IPS-NIHi7 (cell line): ENCODE results near the gene LONRF3.

Experiments used
- DNase-seq: peaks from one replicate; pipeline ENCODE4 v3.0.0; 2012; ENCODE audit warnings: mixed read lengths; ENCODE audit errors: extremely low spot score

LONRF3 gene

DNA sequence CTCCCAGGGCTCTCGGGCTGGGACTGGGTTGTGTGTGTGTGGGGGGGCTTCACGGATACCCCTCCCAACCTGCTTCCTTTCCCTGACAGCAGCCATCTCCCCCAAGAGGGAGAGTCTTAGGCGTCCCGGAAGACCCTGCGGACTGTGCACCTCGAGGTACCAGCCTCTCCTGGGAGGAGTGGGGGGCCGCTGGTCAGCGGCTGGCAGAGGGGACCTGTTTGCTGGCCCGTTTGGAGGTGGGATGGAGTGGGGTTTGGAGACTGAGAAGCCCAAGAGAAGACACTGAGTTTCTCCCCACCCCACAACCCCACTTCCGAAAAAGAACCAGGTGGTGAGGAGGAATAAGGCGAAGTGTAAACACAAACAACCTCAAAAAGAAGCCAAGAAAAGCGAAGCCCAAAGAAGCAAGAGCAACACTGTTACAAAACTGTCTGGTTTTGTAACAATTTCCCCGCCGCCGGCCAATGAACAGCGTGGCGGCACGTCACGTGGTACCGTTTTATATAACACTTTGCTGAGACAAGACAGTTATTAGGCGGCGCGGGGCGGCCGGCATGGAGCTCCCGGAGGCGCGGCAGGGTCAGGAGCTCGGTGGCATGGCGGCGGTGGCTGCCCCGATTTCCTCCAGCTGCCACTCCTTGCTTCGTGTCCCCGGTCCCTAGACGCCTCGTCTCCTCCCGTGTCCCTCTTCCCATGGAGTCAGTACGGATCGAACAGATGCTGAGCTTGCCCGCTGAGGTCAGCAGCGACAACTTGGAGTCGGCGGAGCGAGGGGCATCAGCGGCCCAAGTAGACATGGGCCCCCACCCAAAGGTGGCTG is at the start of gene LONRF3:
LONRF3 (plus strand) TSS at position 531 of the 820 bp plus-strand sequence; CDS start at position 694, 163 bp downstream.
- no peak for DNase-seq

DNA sequence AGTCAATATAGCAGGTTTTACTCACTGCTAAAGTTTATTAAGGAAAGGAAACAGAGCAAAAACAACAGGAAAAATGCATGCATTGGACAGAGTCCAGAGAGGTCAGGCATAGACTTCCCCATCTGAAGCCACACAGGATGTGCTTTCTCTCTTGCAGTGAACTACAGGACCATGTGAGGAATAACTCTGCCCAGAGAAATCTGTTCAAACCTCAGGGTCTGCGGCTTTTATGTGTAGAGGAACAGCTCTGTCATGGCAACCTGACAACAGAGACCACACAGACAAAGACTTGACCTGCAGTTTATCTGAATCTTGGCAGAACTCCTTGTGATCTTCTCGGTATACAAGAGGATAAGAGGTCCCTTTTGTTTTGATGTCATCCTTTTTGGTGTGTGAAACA is 46.3 kb upstream of the LONRF3 start:
- DNase-seq, result no peak

DNA sequence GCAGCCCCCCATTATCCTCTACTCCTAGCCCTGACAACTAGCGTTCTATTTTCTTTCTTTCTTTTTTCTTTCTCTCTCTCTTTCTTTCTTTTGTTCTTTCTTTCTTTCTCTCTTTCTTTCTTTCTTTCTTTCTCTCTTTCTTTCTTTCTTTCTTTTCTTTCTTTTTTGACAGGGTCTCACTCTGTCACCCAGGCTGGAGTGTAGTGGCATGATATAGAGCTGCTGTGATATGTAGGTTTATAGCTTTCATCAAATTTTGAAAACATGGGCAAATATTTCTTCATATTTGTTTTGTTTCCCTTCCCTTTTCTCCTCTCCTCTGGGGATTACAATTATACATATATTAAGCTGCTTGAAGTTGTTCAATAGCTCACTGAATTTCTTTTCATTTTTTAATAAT is 39.1 kb upstream of the LONRF3 start:
- DNase-seq, result no peak

DNA sequence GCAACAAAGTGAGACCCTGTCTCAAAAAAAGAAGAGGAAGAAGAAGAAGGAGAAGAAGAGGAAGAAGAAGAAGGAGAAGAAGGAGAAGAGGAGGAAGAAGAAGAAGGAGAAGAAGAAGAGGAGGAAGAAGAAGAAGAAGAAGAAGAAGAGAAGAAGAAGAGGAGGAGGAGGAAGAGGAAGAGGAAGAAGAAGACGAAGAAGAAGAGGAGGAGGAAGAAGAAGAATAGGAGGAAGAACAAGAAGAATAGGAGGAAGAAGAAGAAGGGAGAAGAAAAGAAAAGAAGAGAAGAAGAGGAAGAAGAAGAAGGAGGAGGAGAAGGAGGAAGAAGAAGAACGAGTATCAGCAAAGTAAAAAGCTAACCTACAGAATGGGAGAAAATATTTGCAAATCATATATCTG is 33.3 kb upstream of the LONRF3 start:
- DNase-seq, result no peak

DNA sequence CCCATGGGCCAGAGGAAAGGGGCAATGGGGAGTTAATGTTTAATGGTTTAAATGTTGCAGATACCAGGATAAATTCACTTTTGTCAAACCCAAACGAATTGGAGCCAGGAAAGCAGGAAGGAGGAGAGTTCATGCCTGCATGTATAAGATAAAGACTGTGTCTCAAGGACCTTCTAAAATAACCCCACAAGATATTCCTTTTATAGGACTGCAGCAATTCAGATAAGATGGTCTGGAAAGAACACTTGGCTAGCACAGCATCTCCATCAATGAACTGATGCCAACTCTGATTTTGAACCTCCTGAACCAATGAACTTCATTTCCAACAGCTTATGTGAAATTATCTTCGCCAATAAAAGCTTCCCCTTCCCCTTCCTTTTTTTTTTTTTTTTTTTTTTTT is 31.3 kb upstream of the LONRF3 start:
- no peak for DNase-seq

DNA sequence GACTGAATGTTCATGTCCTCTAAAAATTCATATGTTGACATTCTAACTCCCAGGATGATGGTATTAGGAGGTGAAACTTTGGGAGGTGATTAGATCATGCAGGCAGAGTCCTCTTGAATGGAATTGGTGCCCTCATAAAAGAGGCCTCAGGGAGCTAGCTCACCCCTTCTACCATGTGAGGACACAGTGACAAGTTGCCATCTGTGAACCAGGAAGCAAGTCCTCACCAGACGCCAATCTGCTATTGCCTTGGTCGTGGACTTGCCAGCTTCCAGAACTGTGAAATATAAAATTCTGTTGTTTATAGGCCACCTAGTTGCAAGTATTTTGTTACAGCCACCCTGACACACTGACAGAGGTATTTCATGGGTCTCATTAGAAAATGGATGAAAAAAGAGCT is 28.5 kb upstream of the LONRF3 start:
- DNase-seq, result no peak

DNA sequence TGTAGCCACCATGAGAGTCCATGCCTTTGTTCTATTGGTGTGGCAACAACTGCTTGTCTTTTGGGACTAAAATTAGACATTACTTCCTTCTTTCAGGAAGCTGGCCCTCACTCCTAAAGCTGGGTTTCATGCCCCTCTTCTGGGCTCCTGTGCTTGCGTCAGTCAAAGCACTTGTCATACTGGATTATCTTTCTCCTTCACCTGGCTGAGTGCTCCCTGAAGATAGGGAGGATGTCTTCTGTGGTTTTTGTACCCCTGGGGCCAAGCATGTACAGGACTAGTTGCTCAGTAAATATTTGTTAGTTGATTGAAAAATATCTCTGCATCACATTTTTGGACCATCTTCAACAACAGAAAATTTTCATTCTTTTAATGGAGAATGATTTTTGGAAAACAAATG is 26.1 kb upstream of the LONRF3 start:
- no peak for DNase-seq

DNA sequence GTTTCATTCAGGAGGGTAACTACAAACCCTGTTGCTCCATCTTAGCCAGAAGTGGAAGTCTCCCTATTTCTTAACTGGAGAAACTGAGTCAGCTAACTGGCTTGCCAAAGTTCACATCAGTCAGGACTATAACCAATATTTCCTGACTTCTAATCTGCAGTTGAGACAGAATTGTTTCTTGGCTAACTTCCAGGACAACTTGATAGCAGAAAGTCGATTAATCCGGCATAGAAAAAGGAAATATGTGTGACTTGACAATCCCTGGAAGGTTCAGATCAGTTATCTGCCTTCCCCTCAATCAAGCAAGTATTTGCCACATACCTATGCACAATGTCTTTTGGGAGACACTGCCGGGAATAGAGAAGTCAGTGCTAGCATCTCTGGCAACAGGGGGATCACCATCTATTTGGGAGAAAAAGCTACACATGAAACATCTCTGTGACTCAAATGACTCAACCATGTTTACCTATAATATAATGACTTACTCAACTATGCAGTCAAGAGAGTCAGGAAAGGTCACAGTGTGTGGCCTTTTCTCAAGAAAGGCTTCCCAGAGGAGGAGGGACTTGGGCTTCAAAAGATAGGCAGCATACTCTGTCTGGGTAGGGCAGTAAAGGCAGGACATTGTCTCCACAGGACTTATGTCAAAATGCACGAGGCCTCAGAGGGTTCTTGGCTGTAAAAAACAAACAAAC is 12.4 kb upstream of the LONRF3 start:
- no peak for DNase-seq

DNA sequence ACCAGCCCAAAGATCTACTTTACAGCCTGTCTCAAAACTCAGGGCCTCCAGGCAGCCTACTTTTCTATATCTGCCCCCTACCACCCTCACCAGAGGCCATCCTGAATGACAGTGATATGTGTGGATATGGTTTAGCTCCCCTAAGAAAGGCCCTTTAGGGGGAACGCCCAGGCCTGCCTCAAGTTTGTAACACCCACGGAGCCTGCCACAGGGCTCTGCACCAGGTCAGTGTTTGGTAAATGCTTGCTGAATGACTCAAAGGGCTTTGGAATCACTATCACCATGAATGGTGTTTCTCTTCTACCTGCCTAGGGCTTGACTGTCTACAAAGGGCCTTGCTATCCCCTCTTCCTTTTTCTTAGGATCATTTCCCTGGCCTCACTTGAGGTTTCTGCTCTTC is 11.3 kb upstream of the LONRF3 start:
- no peak for DNase-seq

DNA sequence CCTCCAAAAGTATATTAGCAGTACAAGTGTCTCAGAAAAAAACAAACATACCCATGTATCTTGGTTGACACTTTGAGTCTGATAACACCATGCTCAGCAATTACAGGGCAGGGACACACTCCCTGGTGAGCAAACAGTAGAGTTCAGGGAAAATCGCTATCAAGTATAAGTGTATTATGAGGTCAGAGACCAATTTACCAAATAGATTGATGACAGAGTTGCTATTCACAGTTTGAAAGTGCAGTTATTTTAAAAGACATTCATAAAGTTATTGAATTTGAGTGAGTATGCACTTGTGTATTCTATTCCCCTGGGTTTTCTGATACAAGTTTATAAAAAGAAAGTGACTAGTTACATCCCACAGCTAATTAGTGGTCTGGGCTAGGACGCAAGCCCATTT is 10.2 kb upstream of the LONRF3 start:
- no peak for DNase-seq

DNA sequence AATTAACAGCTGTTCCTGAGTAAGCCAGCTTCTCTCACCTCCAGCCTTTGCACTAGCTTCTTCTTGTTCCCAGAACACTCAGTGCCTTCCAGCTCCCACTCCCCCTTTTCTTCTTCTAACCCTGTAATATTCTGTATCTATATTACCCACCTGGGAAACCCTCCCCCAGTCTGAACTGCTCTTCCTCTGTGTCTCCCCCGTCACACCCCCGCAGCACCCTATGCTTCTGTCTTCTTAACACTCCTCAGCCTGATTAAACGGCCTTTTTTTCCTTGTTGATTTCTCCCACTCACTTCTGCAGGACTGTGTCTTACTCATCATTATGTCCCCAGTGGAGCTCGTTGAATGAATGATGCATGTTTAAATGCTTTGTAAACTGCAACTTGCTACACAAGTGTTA is 9.0 kb upstream of the LONRF3 start:
- no peak for DNase-seq

DNA sequence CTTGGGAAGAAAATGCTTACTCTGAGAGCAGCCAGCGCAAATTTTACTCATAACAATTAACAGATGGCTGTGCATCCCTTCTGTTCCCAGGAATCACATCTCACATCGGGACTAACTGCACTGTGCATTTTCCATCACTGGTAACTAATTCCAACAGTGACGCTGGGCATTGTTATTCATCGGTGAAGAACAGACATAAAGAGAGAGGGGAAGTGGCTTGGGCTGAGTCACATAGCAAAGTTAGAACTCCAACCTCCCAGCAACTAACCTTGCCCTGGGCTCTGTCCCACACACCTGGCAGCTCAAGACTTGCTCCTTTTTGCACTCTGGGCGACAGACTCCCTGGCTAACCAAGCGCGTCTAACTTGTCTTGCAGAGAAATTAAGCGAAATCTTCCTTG is 6.4 kb upstream of the LONRF3 start:
- DNase-seq, result no peak

DNA sequence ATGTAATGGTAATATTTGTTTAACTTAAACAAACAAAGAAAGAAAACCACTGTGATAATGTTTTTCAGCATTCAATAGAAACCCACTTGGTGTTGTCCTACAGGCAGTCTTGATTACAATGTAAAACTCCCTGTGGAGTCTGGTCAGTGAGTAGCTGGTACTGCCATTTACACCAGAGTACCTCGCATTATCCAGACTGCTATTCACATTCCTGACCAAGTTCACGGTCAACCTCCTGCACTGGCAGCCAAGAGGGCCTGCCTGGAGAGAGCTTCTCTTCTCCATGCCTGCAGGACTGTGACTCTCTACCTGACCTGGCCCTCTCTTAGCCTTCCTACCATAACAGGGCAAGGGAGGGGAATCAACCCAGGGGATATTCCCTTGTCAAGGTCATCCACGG is 2.9 kb upstream of the LONRF3 start:
- DNase-seq, result no peak

DNA sequence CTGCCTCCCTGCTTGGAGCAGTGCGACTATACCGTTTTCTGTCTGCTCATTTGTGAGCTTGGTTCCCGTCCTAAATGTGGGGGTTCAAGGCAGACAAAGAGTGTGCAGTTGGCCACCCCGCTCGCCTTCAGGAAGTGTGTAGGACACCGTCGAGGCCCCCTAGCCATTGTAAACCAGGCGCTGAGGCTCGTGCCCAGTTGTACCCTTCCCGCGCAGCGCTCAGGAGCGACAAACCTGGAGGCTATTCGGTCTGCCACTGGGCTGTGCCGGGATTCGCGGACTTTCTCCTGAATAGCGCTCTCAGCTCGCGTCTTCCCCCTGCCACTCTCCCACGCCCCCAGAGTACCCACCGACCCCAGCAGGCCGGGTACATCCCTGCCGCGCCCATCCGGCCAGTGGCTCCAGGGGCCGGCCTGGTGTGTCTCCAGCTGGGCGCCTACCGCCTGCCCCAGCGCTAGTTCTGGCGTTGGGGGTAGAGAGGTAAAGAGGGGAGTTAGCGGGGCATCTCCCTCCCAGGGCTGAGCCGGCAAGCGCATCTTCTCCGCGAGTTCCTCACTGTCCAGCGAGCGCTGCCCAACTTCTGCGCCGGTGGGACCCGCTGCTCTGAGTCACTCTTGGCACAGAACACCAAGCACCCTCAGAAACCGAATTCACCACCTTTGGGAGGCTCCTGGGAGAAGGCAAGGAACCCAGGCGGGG is 880 bp upstream of the LONRF3 start:
- no peak for DNase-seq

DNA sequence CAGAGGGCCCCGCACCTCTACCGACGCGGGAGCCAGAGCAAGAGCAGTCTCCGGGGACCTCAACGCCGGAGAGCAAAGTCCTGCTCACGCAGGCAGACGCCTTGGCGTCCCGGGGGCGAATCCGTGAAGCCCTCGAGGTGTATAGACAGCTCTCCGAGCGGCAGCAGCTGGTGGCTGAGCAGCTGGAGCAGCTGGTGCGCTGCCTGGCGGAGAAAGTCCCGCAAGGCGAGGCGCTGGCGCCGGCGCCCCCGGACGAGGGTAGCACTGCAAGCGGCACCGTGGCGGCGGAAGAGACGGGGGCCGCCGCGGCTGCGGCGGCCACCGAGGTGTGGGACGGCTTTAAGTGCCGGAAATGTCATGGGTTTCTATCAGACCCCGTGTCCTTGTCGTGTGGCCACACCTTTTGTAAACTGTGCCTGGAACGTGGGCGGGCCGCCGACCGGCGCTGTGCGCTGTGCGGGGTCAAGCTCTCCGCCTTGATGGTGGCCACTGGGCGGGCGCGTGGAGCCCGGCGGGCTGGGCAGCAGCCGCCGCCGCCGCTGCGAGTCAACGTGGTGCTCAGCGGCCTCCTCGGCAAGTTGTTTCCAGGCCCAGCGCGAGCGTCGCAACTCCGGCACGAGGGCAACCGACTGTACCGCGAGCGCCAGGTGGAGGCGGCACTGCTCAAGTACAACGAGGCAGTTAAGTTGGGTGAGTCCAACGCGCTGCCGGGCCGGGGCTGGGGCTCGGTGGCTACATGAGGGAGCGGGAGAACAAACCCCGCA is 672 bp downstream of the LONRF3 start:
- no peak for DNase-seq

DNA sequence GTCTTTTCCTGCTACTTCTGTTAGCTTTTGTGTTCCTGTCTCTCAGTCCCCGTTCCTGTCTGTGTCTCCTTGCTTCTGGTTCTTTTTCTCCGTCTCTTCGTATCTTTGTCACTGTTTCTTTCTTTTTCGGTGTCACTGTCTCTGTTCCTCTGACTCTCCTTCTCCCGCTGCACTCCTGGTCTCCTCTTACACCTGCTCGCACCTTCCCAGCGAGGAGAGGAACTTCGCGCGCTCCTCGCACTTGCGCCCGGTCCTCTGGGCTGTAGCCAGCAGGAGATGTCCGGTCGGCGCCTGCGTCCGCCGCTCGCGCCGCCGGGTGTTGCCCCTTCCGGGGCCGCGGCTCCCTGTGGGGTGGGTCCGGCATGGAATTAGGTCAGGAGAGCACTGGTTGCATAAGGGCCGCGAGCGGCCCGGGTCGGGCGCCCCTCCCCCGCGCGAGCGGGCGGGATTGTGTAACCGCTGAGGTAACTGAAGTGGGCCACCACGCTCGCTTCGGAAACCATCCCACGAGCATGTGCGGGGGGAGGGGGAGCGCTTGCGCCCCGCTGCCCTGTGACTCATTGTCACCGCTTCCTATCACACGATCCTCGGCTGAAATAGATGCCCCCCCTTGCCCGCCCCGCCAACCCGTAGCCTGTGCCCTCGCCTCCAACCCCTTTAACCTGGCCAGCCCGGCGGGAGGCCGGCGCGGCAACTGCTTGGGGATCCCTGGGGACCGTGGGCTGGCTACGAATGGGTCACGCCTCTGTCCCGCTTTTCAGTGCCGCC is 1.6 kb downstream of the LONRF3 start:
- no peak for DNase-seq

DNA sequence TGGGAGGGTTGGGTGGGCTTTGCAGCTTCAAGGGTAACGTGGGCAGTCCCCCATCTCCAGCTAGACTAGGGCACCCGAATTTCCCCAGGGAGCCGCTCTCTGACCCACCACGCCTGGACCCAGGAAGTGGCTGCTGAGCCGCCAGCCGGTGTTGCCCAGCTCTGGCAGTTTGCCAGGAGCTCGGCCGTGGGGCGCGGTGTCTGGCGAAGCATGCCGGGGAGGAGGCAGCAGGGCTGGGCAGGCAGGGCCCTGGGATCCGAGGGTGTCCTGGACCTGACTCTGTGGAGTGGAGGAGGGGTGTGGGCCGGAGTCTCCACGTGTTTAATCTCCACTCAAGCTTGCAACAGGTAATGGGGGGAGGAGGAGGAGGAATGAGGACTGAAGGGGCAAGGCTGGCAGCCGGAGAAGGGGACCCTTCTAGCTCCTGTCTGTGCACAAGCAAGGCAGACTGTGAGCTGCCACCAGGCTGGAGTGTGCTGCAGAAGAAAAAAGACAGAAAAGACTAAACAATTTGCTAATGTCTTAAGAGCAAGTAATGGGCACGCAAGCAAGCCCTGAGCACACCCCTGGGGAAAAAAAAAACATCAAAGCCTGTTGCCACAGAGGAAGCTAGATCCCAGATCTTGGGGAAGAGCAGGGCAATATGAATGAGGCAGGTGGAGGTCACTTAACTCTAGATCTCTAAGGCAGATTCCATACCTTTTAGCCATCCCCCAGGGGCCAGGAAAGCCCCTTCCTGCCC is 2.4 kb downstream of the LONRF3 start:
- no peak for DNase-seq

DNA sequence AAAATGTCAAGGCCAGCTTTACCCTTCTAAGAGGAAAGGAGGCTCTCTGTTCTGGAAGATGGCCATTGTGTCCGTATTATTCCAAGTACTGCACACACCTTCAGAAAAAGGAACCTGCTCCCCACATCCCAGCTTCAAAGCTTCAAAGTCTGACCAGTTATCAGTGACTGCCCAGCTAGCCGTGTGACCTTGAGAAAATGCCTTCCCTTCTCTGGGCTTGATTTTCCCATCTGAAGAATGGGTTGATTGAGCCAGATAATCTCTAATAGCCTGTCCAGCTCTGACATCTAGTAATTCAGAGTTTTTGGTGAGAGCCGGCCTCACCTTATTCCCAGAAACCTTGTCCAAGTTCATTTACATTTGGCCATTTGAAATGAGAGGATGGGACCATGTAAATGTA is 3.0 kb downstream of the LONRF3 start:
- no peak for DNase-seq

DNA sequence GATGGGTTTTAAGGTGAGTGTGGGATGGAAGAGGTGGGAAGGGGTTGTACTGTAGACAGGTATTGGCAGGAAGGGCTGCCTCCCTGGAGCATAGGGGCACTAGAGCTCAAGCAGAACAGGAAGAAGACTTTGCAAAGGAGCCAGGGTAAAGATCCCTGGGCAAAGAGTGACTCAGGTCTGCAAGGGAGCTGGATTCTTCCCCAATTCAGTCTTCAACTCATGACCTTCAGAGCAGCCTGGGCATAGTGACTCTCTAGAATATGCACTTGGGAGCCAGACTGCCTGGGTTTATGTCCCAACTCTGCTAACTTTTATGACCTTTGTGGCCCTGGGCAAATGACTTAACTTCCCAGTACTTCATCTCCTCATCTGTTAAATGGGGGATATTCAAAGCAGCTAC is 4.0 kb downstream of the LONRF3 start:
- DNase-seq, result no peak

DNA sequence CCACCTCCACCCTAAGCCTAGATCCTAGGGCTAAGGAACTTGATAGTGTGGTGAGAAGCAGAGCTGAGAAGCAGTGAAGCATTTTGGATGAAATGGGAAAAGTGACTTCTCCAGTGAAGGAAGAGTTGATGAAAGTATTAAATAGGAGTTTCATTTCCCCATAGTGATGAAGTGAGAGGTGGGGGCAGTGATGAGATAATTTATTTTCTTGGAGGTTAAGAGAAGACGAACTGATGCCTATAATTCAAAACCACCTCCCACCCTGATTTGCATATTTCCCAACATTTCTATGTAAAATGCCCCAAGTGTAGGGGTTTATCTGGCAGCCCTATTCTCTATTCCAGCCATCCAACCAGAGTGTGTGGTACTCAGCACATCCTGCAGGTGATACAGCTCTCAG is 6.3 kb downstream of the LONRF3 start:
- DNase-seq, result no peak

DNA sequence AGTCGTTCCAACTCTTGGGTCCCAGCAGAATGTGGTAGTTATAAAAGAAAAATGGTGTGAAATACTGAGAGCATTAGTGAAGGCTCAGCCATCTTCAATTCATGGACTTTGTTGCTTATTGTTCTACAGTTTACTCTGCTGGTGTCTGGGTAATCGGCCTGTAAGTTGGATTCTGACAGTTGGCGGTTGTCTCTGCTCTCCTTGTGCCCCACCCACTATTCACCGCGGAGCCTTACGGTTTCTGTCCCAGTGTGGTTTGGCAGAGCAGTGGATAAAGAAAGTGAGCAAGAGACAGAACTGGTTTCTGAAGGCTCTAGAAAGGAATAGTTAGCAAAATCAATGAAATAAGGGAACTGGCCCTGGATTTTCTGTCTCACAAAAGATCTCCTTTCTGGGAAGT is 9.1 kb downstream of the LONRF3 start:
- DNase-seq, result no peak
